K562 (cell line): ENCODE results near the gene NXN. TPM values are rescaled to one million over a fixed set of nuclear protein-coding genes. Genes with fewer than 3 reads are reported as not detected.

Source experiments
- CHD7 ChIP-seq: fragments of 200-600 bp; sonication (generic); IDR thresholded peaks from one replicate; pipeline ENCODE4 v1.6.1; 2012; ENCODE audit warnings: mild to moderate bottlenecking, low read depth, low read length, inconsistent platforms
- COPS2 ChIP-seq: fragments of 450-650 bp; conservative IDR thresholded peaks from 2 replicates; pipeline ENCODE4 v1.6.1; 2016; ENCODE audit warnings: mild to moderate bottlenecking, moderate library complexity
- EP400 ChIP-seq: fragments of 450-650 bp; IDR thresholded peaks from 2 replicates; pipeline ENCODE4 v1.6.1; 2017; ENCODE audit warnings: antibody characterized with exemption, mild to moderate bottlenecking, moderate library complexity
- ILK ChIP-seq: fragments of 450-650 bp; IDR thresholded peaks from 2 replicates; pipeline ENCODE4 v1.6.1; 2016; ENCODE audit warnings: missing genetic modification characterization, low read depth, mild to moderate bottlenecking, missing compliant biosample characterization, moderate library complexity, borderline replicate concordance
- MAX ChIP-seq: sonication (generic); formaldehyde crosslinking; IDR thresholded peaks from 2 replicates; pipeline ENCODE4 v1.9.0; 2022; ENCODE audit warnings: mild to moderate bottlenecking, missing genetic modification reagents
- NUFIP1 ChIP-seq: fragments of 450-650 bp; IDR thresholded peaks from 2 replicates; pipeline ENCODE4 v1.6.1; 2018; ENCODE audit not compliant: partially characterized antibody
- POLR2A ChIP-seq: fragments of 450-650 bp; conservative IDR thresholded peaks from 2 replicates; pipeline ENCODE4 v1.6.1; 2016
- SLC30A9 ChIP-seq: fragments of 250-450 bp; sonication (Bioruptor Pico); IDR thresholded peaks from 2 replicates; pipeline ENCODE4 v1.8.0; 2022; ENCODE audit warnings: mild to moderate bottlenecking, moderate library complexity
- SMAD3 ChIP-seq: fragments of 450-650 bp; formaldehyde crosslinking; conservative IDR thresholded peaks from 2 replicates; pipeline ENCODE4 v1.4.0; 2020; ENCODE audit warnings: mild to moderate bottlenecking
- SNRNP70 ChIP-seq: fragments of 200-400 bp; formaldehyde crosslinking; optimal IDR thresholded peaks from 2 replicates; pipeline ENCODE3; 2017; ENCODE audit warnings: low read depth, low read length
- SP1 ChIP-seq: sonication (generic); formaldehyde crosslinking; IDR thresholded peaks from 2 replicates; pipeline ENCODE4 v1.8.1; 2022; ENCODE audit warnings: mild to moderate bottlenecking, missing genetic modification reagents
- STAG1 ChIP-seq: sonication (generic); formaldehyde crosslinking; IDR thresholded peaks from 2 replicates; pipeline ENCODE4 v1.5.0; 2020; ENCODE audit warnings: missing genetic modification reagents, borderline replicate concordance
- STAT5B ChIP-seq: fragments of 250-450 bp; sonication (Bioruptor Pico); IDR thresholded peaks from 2 replicates; pipeline ENCODE4 v1.8.0; 2021; ENCODE audit warnings: mild to moderate bottlenecking, inconsistent platforms
- TRIM24 ChIP-seq, 2 experiments: fragments of 450-650 bp; IDR thresholded peaks; 2 replicates each; pipeline ENCODE4 v1.6.1; 2016
- ZFX ChIP-seq: sonication (generic); formaldehyde crosslinking; IDR thresholded peaks from 2 replicates; pipeline ENCODE4 v1.8.0; 2022; ENCODE audit warnings: mild to moderate bottlenecking, missing genetic modification reagents, moderate library complexity
- ZNF12 ChIP-seq: sonication (generic); formaldehyde crosslinking; IDR thresholded peaks from 2 replicates; pipeline ENCODE4 v1.4.0; 2020; ENCODE audit warnings: mild to moderate bottlenecking, missing genetic modification reagents
- ZNF134 ChIP-seq: fragments of 250-450 bp; sonication (Bioruptor Pico); conservative IDR thresholded peaks from 2 replicates; pipeline ENCODE4 v1.4.0; 2020
- ZNF507 ChIP-seq: conservative IDR thresholded peaks from 2 replicates; pipeline ENCODE4 v1.6.1; 2017; ENCODE audit warnings: missing genetic modification characterization, missing compliant biosample characterization
- ZSCAN32 ChIP-seq: fragments of 450-650 bp; formaldehyde crosslinking; IDR thresholded peaks from 2 replicates; pipeline ENCODE4 v1.4.0; 2020; ENCODE audit warnings: mild to moderate bottlenecking, moderate library complexity
- polyA plus RNA-seq, 8 experiments: library from polyadenylated mRNA; depleted of rRNA in 4 of 8; stranded (reverse) in 5 of 8; unstranded in 3 of 8; fragments of >200 nt; fragmentation: Nextera tagmentation in 2 of 8; fragmentation: Illumina TruSeq in 1 of 8; extraction: Ambion mirVana in 2 of 8; extraction: Trizol in 1 of 8; gene quantifications; 2 replicates each; pipeline versions ENCODE4 v1.2.1 to v1.2.3, GENCODE V29; 2011 to 2014; ENCODE audit warnings: inconsistent platforms in 1 of 8, missing spikeins in 1 of 8
- total RNA-seq, 7 experiments: library from RNA; depleted of rRNA in 6 of 7; stranded (reverse); fragments of >200 nt in 6 of 7; fragmentation: Illumina TruSeq in 2 of 7; extraction: Trizol in 2 of 7; gene quantifications; 2 replicates each; pipeline versions ENCODE4 v1.2.1 to v1.2.3, GENCODE V29; 2011 to 2021; ENCODE audit warnings: low replicate concordance in 1 of 7

The NXN gene
- total and polyA plus RNA-seq, 9 of the 15 experiments (the other 6 are each of a cell fraction or from before 2014, with no cell fraction given) = 0.08 to 0.39 (median 0.29) TPM; not detected in 5

GRCh38 chr17:781805-782731 is 197.5 kb downstream of the NXN start, which contains the start of the genes GLOD4 and MRM3 (continued):
- no peak for TF ChIP-seq COPS2
- no peak for TF ChIP-seq NUFIP1
- no peak for TF ChIP-seq SNRNP70
- TF ChIP-seq ILK (tag) = no peak
- TF ChIP-seq SP1 = peak; percentile 77
- TF ChIP-seq EP400 = peak; percentile 97
- TF ChIP-seq STAT5B (CRISPR knock-in tag) = no peak
- TF ChIP-seq ZFX (CRISPR knock-in tag) = peak; percentile 88
- TF ChIP-seq ZNF12 (CRISPR knock-in tag) = no peak
- peak; percentile 83 for TF ChIP-seq POLR2A
- TF ChIP-seq STAG1 (CRISPR knock-in tag) = no peak
- no peak for TF ChIP-seq SLC30A9 (CRISPR knock-in tag)
- TF ChIP-seq ZNF507 (tag) = no peak
- TF ChIP-seq SMAD3 (CRISPR knock-in tag) = no peak
- no peak for TF ChIP-seq ZSCAN32 (CRISPR knock-in tag)
- no peak for TF ChIP-seq TRIM24 (IDR thresholded peaks at IDR 0.05)
- TF ChIP-seq ZNF134 (CRISPR knock-in tag) = no peak
- peak; percentile 90 for TF ChIP-seq MAX (CRISPR knock-in tag)
- TF ChIP-seq CHD7 = no peak
